ENCODE measurements around the gene PSMB3.

- TF ChIP-seq CTCF (IDR thresholded peaks at IDR 0.05; ENCODE audit: borderline replicate concordance, extremely low read depth, low read length, poor library complexity, severe bottlenecking) = no peak
- TF ChIP-seq EZH2 (IDR thresholded peaks at IDR 0.05; ENCODE audit: borderline replicate concordance, low read depth, low read length, severe bottlenecking) = no peak
Measured at GRCh38 chr17:38753071-38753506, 548 bp downstream of the PSMB3 start.

All from DND-41 (cell line).